Measurements from ENCODE around the gene NLRP14.
A peak's percentile ranks its signal among the peaks of the same experiment; 100 is the strongest.

NLRP14 gene

DNA sequence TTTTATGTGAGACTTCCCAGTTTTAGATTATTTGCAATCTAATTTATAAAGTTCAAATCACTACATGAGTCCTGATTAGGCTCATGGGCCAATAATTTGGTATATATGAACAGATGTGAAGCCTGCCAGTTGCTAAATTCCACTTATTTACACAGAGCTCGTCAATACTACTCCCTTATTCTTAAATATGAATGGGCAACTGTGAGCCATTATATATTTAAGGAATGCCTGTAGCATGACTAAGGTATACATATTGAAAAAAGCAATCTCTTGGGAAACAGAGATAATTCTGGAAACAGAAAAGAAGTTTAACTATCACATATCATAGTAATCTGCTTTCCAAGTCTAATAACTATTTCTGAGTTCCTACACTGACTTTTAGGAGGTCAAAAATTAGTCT is 95.5 kb downstream of the NLRP14 start:
- no peak overlapping the region for H2BK120ac ChIP-seq (ENCODE audit: insufficient read depth, low read length, poor library complexity)
- no peak overlapping the region for H3K4me3 ChIP-seq (ENCODE audit: low read depth, low read length)
- no peak overlapping the region for H4K12ac ChIP-seq (ENCODE audit: low read depth, low read length)
- no peaks in the 10 kb centered on the region for H3K79me1 ChIP-seq (ENCODE audit: low read length)
- no CpG with 5 or more reads among the region's 1 CpG for WGBS (ENCODE audit: extremely low coverage, insufficient coverage, insufficient read length)
- H4K91ac ChIP-seq (ENCODE audit: low read depth, low read length) = no peak overlapping the region
- H3K9ac ChIP-seq (ENCODE audit: low read length) = no peak overlapping the region
- H3K14ac ChIP-seq (ENCODE audit: low read length) = no peak overlapping the region
- H4K8ac ChIP-seq (ENCODE audit: low read depth, low read length) = no peak overlapping the region
- no peak overlapping the region for H3K27ac ChIP-seq (ENCODE audit: low read depth, low read length)
- no peaks in the 10 kb centered on the region for H3K9me3 ChIP-seq (ENCODE audit: insufficient read depth, low read depth, low read length)
- peak in 1 of 2 donors; percentile 3 for DNase-seq
- no peak overlapping the region for H3K4me2 ChIP-seq (ENCODE audit: low read length)
- H3K23ac ChIP-seq (ENCODE audit: low read length) = no peak overlapping the region
- no peak overlapping the region for H3K4ac ChIP-seq (ENCODE audit: low read depth, low read length)
- no peaks in the 10 kb centered on the region for H3K36me3 ChIP-seq (ENCODE audit: control insufficient read depth in 1 of 2, insufficient read depth in 2 of 2, low read length in 2 of 2)
- no peaks in the 10 kb centered on the region for H3K79me2 ChIP-seq (ENCODE audit: control insufficient read depth, insufficient read depth, low read length, poor library complexity)
- H3K27me3 ChIP-seq (ENCODE audit: insufficient read depth, low read length) = no peaks in the 10 kb centered on the region
- H2AFZ ChIP-seq (ENCODE audit: insufficient read depth, low read length, poor library complexity) = no peak overlapping the region
- H2BK12ac ChIP-seq (ENCODE audit: low read length) = no peak overlapping the region
- no peaks in the 10 kb centered on the region for H3K4me1 ChIP-seq (ENCODE audit: control insufficient read depth in 1 of 2, insufficient read depth in 2 of 2, low read length in 2 of 2)
- no peak overlapping the region for H3K18ac ChIP-seq (ENCODE audit: low read length)
- no peak overlapping the region for H2BK5ac ChIP-seq (ENCODE audit: low read depth, low read length, poor library complexity)
- H2AK5ac ChIP-seq (ENCODE audit: low read length) = no peak overlapping the region

DNA sequence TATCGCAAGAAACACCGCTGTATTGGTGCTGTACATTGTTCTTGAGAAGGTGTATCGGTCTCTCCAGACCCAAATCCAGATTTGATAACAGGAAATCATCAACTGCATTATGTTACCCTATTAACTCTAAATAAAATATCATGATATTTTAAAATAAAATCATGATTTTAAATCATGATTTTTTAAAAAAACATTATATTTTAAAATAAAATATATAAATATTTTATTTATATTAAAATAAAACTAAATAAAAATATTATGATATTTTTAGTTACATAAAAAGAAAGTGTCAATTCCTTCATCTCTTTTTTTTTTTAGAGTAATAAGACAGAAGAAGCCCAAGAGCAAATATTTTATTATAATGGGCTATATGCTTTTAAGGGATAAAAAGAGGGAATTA is 96.1 kb downstream of the NLRP14 start:
- no peak overlapping the region for H3K4me3 ChIP-seq (ENCODE audit: low read depth, low read length)
- no peak overlapping the region for H2BK120ac ChIP-seq (ENCODE audit: insufficient read depth, low read length, poor library complexity)
- H4K12ac ChIP-seq (ENCODE audit: low read depth, low read length) = no peak overlapping the region
- no peak overlapping the region for H4K8ac ChIP-seq (ENCODE audit: low read depth, low read length)
- H4K91ac ChIP-seq (ENCODE audit: low read depth, low read length) = no peak overlapping the region
- H3K14ac ChIP-seq (ENCODE audit: low read length) = no peak overlapping the region
- no peak overlapping the region for H2BK12ac ChIP-seq (ENCODE audit: low read length)
- no peak overlapping the region for H2AK5ac ChIP-seq (ENCODE audit: low read length)
- no peak overlapping the region for H2BK5ac ChIP-seq (ENCODE audit: low read depth, low read length, poor library complexity)
- no peak overlapping the region for H3K4ac ChIP-seq (ENCODE audit: low read depth, low read length)
- no peak for DNase-seq
- no peak overlapping the region for H3K4me2 ChIP-seq (ENCODE audit: low read length)
- H3K9me3 ChIP-seq (ENCODE audit: insufficient read depth, low read depth, low read length) = no peaks in the 10 kb centered on the region
- no peaks in the 10 kb centered on the region for H3K4me1 ChIP-seq (ENCODE audit: control insufficient read depth in 1 of 2, insufficient read depth in 2 of 2, low read length in 2 of 2)
- H3K79me1 ChIP-seq (ENCODE audit: low read length) = no peaks in the 10 kb centered on the region
- no peak overlapping the region for H3K9ac ChIP-seq (ENCODE audit: low read length)
- no peaks in the 10 kb centered on the region for H3K79me2 ChIP-seq (ENCODE audit: control insufficient read depth, insufficient read depth, low read length, poor library complexity)
- no CpG with 5 or more reads among the region's 3 CpGs for WGBS (ENCODE audit: extremely low coverage, insufficient coverage, insufficient read length)
- H3K23ac ChIP-seq (ENCODE audit: low read length) = no peak overlapping the region
- H3K36me3 ChIP-seq (ENCODE audit: control insufficient read depth in 1 of 2, insufficient read depth in 2 of 2, low read length in 2 of 2) = no peaks in the 10 kb centered on the region
- H2AFZ ChIP-seq (ENCODE audit: insufficient read depth, low read length, poor library complexity) = no peak overlapping the region
- H3K27ac ChIP-seq (ENCODE audit: low read depth, low read length) = no peak overlapping the region
- H3K27me3 ChIP-seq (ENCODE audit: insufficient read depth, low read length) = no peaks in the 10 kb centered on the region
- no peak overlapping the region for H3K18ac ChIP-seq (ENCODE audit: low read length)
